Stromal cell of bone marrow (primary cell): ENCODE measurements around the gene HELLS.
"Not testable (repeated sequence)": the region's sequence is repeated elsewhere in the genome, so short reads cannot be mapped to it uniquely, and the experiment has no call there.

Experiments used
- DNase-seq: peaks from one replicate; pipeline ENCODE4 v3.0.0-alpha.2; 2012; ENCODE audit warnings: low read depth

The HELLS gene

DNA sequence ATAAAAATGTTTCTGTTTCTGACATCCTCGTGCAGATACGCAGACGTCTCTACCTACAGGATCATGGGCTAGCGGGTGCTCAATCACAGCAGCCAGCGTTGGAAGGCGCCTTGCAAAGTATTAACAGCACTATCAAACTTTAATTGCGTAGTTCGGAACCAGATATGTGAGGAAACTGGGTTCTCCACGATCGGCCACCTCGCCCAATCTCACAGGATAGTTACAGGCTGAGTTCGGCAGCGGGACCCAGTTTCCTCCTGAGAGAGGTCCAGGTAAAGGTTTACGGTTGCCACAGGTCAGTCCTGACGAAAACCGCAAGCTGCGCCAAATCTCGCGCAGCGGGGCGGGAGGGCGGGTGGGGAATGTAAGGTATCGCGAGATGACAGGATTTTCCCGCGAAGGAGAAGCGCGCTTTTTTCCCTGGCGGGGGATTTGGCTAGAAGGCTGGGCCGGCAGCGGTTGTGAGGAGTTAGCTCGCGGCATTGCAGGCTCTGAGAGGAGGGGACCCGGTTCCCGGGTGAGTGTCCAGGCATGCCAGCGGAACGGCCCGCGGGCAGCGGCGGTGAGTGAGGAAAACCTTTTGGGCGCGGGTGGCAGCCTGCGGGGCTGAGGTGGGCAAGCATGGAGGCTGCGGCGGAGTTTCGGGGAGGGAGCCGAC, at the start of gene HELLS:
TSS of gene HELLS (plus strand) at position 398 of the 658 bp plus-strand sequence. CDS start at position 532, 134 bp downstream.
- DNase-seq = peak; percentile 66

DNA sequence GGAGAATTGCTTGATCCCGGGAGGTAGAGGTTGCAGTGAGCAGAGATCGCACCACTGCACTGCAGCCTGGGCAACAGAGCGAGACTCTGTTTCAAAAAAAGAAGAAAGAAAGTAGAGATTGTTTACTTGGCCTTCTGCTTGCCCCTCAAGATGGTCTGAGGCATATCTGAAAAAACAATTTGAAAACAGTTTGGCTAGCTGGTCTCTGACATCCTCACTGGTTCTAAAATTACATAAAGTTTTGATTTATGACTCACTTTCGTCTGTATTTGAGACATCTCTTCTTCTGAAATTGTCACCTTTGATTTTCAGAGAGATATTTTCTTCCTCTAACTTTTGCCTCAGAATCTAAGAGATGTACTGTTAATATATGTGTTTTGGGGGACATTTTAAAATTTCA, 49.6 kb upstream of the HELLS start:
- no peak for DNase-seq

DNA sequence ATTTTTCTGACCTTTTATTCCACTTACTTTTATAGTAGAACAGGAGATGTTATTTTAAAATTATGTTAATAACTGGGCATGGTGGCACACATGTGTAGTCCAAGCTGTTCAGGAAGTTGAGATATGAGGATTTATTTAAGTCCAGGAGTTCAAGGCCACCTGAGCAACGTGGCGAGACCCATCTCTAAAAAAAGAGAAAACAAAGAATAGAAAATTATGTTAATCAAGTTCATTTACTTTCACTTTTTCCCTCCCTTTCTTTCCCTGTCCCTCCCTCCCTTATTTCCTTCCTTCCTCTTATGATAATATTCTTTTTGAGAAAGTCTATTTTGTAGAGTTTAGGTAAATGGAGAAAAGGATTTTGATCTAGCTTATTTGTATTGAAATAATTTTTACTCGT, 48.9 kb upstream of the HELLS start:
- DNase-seq = no peak

DNA sequence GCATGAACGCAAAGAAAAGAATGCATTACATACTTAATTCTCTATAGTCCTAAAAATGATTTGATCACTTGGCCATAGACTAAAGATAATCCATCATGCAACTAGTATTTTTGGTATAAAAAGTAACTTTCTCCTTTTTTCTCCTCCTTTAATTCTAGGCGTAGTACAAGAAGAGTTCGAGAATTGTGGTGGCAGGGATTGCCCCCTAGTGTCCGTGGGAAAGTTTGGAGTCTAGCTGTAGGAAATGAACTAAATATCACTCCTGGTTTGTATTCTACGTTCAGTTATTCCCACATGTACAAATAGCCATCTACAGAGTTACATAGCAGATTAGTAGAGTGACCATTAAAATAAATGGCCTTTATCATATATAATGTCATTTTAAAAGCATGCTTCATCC, 45.5 kb upstream of the HELLS start:
- DNase-seq = no peak

DNA sequence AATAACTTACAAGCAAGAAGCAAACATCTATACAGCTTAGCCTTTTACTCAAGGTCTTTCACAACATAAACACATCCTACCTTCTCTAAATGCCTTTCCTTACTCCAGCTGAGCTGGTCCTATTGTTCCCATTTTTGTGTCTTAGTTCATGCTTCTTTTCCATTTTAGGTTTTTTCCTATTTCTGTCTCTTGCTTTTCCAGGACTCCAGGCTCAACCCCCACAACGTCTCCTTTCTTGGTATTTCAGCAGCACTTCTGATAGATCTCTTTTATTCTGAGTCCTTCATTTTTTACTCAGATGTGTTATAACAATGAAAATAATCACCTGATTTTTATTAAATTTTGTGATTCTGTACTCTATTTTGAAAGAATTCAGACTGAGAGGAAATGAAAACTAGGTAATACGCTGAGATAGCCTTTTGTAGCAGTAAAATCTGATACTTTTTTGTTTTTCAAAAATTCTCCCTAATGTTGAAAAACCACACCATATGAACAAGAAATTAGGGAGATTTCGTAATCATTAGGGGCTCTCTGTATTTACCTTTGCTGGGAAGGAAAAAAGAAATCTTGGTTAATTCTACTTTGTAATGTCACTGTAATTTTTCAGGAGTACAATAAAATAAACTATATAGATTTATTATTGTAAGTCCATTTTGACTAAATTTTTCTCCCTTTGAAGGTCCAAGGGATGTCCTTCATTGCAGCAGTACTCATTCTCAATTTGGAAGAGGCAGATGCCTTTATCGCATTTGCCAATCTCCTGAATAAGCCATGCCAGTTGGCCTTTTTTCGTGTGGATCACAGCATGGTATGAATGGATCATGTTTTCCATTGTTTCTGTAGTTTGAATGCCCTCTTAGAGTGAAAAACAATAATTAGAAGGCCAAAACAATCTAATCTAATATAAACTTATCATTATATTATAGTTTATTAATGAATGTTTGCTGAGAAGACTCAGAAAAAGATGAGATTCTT, 24.0 kb upstream of the HELLS start:
- DNase-seq = no peak

DNA sequence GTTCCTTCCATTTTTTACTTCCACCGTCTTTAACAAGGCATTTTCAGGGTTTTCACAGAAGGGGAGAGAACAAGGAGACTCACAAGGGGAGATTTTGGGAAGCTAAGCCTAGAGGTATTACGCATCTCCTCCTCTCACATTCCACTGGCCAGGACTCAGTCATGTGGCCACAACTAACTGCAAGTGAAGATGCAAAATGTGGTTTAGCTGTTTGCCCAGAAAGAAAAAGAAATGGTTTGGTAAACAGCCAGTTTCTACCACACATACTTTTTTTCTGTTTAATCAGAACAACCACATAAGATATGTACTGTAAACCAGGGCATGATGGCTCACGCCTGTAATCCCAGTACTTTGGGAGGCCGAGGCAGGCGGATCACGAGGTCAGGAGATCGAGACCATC, 21.4 kb upstream of the HELLS start:
- peak; percentile 69 for DNase-seq

DNA sequence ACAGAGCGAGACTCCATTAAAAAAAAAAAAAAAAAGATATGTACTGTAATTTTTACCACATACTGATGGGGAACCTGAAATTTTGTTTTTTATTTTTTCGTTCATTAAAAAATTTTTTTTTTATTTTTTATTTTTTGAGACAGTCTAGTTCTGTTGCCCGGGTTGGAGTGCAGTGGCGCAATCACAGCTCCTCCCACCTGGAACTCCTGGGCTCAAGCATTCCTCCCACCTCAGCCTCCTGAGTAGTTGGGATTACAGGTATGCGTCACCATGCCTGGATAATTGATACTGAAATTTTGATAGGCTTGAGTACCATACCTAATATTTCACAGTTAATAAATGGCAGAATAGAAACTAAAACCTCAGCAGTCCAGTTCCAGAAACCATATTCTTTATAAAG, 20.9 kb upstream of the HELLS start:
- no peak for DNase-seq

DNA sequence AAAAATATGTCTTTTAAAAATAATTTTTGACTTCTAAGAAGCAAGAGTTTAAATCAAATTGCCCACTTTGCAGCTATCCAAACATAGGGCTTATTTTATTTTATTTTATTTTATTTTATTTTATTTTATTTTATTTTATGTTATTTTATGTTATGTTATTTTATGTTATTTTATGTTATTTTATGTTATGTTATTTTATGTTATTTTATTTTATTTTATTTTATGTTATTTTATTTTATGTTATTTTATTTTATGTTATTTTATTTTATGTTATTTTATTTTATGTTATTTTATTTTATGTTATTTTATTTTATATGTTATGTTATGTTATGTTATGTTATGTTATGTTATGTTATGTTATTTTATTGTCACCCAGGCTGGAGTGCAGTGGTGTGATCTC, 14.0 kb upstream of the HELLS start:
- not testable (repeated sequence) for DNase-seq

DNA sequence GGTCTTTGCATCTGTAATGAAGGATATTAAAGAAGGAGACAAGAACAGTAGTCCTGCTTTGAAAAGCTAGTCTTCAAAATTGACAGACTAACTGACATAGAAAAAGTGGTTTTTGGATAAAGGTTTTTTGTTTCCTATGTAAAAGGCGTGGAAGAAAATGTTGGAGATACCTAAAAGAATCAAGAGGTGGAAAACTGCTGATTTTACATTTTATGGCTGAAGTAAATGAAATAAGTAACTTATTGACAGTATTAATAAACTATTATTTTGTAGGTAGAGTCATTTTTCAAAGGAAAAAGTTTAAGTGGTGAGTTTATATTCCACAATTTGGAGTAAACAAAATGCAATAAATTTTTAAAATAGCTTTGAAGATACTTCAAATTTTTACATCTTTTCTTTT, 12.6 kb upstream of the HELLS start:
- no peak for DNase-seq

DNA sequence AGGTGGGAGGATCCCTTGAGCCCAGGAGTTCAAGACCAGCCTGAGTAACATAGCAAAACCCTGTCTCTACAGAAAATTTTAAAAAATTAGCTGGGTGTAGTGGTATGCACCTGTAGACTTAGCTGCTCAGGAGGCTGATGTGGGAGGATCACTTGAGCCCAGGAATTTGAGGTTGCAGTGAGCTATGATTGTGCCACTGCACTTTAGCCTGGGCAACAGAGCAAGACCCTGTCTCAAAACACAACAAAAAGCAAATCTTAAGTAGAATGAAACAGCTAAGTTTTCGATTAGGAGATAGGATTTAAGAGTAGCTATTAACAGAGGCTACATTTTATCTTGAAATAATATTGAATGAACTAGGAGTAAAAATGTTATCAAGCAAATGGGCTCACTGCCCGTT, 3.3 kb upstream of the HELLS start:
- DNase-seq = not testable (repeated sequence)

DNA sequence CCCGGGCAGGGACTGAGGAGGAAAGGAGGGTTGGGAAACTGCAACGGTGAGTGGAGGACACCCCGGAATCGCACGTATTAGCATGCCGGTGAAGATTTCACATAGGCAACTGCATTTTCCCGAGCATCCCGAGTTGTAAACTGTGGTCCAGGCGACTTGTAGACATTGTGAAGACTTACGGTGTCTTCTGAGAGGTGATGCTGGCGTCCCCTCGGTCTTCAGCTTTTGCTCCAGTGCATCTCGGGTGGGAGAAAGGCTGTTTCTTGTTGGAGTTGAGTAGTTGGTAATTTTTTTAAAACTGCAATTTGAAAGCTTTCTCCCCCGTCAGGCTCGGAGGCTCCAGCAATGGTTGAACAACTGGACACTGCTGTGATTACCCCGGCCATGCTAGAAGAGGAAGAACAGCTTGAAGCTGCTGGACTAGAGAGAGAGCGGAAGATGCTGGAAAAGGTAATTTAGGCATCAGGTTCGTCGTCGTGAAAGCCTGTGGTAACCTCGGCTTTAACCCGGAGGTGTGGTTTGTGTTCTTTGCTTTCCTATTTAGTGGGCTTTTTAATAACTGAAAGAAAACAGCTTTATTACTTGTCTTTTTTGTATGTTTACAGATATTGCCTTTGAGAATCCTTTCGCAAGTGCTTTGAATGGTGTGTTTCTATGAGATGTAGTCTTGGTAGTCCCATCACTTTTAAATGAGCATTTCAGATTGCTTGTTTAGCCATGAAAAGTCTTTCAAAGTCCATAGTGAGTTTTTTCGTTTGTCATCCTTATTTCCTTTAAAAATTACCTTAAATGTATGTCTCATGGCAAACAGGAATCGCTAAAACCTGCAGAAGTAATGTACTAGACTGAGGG, 687 bp downstream of the HELLS start:
- DNase-seq = no peak

DNA sequence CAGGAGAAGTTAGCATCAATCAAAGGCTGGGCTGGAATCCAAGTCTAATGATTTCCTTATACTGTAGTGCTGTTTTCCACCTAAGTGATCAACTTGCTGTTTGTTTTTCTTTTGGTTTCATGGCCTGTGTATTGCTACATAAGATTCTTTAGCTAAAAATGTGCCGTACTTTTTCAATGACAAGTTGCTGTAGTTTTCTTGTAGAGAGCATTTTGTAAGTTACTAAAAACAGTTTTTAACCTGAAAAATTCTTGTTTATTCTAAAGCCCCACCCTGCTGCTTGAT, 1.3 kb downstream of the HELLS start:
- no peak for DNase-seq

DNA sequence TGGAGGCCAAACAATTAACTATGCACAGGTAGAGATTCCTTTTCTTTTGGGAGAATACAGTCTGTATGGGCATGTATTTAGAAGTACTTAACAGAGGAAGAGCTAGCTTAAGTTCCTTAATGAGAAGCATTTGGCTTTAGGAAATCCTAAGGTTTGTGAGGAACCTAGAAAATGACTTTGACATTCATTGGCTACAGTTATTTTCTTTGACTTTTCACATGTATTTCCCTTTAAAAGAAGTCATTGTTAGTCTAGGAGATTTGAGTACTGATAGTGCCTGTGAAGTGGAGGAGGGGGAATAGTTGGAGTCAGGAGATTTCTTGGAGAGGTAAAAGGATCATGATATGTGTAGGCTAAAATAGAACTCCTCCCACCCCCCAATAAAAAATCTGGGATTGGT, 3.6 kb downstream of the HELLS start:
- no peak for DNase-seq

DNA sequence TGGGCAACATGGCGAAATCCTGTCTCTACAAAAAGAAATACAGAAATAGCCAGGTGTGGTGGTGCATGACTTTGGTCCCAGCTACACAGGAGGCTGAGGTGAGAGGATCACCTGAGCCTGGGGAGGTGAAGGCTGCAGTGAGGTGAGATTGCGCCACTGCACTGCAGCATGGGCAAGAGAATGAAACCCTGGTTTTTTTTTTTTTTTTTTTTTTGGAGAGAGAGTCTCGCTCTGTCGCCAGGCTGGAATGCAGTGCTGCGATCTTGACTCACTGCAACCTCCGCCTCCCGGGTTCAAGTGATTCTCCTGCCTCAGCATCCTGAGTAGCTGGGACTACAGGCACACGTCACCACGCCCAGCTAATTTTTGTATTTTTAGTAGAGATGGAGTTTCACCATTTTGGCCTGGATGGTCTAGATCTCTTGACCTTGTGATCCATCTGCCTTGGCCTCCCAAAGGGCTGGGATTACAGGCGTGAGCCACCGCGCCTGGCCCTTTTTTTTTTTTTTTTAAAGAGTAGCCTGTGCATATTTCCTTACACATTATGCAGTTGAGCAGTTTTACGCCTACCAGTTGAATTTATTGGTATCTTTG, 22.2 kb downstream of the HELLS start:
- not testable (repeated sequence) for DNase-seq

DNA sequence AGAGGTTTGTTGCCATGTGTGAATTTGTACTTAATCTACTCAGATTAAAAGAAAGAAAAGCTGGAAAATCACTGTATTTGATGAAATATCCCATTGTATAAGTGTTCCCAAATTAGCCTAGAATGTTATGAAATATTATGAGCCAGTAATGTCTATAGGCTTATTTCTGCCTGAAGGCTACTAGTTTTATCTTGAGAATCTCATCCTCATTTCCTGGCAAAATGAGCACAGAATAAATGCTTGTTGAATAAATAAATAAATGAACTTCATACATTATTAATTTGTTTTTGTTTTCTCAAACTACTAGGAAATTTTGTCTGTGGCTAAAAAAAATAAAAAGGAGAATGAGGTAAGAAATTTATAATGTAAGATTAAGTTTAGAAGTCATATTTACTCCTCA, 25.5 kb downstream of the HELLS start:
- no peak for DNase-seq

DNA sequence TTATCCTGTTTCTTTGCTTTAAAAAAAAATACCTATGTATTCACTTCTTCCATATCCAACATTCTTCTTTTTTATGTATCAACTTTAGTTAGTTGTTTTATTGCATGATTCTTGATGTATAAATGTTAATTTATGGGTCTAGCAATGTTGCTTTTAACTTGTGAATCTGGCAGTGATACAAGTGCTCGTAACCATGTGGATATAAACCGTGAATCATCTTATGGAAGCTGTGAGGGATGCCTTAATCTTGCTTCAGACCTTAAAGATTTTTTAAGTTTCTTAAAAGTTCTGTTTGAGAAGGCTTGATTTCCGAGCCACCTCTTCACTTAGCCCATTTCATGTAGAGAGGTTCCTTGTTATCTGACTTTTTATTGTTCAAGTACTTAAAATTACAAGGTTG, 25.9 kb downstream of the HELLS start:
- DNase-seq = no peak

DNA sequence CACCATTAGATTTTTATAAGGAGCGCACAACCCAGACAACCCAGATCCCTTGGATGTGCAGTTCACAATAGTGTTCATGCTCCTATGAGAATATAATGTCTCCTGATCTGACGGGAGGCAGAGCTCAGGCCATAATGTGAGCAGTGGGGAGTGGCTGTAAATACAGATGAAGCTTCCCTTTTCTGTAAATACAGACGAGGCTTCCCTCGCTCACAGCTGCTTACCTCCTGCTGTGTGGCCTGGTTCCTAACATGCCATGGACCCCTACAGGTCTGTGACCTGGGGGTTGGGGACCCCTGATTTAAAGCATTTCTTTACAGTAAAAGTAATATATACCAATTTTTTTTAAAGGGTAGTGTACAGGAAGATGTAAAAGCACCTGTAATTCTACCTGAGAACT, 33.2 kb downstream of the HELLS start:
- DNase-seq = no peak

DNA sequence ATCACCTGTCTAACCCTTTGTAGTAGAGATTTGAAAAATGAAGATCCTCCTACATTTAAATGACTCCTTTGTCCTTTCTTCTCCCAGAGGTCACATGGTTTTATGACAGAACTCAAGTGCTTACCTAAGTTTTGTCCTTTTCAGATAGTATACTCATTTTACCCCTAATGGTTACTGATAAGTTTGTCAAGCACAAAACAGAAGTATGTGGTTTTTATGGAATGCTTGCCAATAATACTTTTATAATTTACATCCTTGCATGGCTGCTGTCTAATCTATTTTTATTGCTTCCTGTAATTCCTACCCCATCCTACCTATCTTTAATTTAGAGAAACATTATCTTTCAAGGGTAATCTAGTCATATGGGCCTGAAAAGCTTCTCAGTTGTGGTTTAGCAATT, 37.5 kb downstream of the HELLS start:
- no peak for DNase-seq

DNA sequence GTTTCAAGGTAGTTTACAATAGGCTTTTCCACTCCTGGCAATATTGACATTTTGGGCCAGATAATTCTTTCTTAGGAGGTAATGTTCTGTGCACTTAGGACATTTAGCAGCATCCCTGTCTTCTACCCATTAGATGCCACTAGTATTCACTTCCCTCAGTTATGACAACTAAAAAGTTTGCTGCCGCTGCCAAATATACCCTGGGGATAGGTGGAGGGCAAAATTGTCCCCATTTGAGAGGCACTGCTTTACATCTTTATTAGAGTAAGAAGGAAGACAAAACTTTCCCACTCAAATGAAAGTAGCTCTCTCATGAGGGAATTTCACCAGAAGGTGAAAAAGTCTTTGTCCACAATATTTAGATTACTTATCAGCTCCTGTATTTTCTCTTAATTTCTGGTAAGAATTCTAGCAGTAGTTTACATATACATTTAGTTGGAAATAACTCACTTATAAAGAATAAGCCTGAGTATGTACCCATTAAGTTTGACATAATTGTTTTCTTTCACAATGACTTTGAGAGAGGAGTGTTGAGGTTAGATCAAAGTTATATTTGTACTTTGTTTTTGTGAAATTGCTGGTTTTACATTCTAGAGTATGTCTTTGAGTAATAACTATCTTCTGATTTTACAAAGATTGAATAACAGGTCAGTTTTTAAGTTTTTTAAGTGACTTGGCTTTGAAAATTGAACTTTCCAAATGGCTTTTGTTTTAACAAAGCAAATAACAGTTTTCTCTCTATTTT, 46.0 kb downstream of the HELLS start:
- no peak for DNase-seq

DNA sequence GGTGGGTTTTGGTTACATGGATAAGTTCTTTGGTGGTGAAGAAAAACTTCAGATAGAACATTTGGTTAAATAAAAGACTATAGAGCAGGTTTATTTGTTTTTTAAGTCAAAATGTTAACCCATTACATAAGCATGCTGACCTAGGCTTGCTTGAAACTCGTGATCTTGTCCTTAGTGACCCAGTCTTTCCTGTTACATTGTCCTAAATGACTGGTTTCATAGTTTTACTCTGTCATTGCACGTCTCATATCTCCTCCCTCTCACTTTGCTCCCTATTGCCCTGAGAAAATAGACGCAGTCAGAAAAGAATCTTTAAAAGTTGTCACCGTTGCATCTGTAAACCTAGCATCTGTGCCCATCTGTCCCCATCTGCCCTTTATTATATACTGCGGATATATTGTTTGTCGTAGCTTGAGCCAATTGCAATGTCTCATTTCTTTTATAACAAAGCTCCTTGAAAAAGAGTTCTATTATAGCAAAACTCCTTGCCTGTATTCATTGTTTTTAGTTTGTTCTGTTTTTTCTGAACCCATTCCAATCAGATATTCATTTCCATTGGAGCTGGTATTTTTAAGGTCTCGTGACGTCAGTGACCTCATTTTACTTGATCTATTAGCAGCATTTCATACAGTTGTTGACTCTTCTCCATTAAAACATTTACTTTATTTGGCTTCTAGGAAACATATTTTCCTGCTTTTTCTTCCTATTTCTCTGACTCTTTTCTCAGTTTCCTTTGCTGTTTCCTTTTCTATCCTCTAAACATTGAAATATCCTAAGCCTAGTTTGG, 57.3 kb downstream of the HELLS start:
- no peak for DNase-seq

DNA sequence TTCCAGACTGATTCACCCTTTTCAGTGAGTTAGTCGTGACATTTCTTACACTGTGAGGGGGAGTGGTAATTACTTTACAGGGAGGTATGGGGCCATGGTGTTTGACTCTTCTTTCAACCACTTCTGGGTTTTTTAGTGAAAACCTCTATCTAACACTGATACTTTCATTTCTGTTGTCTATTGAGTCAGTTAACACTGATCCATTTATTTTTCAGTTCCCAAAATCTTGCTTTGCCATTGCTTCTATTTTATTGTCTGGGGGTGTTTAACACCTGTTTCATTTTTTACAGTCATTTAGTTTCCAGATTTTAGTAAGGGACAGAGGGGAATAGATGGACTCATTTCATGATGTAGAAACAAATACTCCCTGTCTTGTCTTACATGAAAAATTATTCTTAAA, 61.5 kb downstream of the HELLS start:
- DNase-seq = no peak
